Measurements from ENCODE around the gene SPHK1.

- TF ChIP-seq CTCF (IDR thresholded peaks at IDR 0.05) (no peak), POLR2A (IDR thresholded peaks at IDR 0.05) (no peak)
These were observed 5.2 kb upstream of the SPHK1 start for GRCh38 chr17:76379275-76379641.

All from body of pancreas (tissue), 4 donors.